ENCODE data around the gene KCNN3.

The KCNN3 gene

DNA sequence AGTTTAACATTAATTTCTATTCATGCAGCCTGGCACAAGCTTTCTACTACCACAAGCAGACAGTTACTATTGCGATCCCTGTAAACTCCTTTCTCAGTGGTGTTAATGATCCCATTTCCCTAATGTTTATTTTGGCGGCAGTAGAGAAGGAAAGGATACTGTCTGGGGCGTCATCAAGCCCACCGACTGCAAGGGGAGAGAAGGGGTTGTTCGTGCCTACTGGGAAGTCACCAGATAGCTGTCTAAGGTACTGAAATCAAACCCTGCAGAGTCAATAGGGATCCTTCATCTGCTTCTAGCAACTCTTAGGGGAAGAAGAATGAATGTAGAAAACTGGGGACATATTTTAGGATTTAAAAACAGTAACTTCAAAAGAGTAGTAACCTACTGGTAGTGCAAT lies 166.9 kb downstream of the KCNN3 start:
- no peak overlapping the region for H3K4me3 ChIP-seq (ENCODE audit: low read depth, low read length)
- H3K4me1 ChIP-seq (ENCODE audit: control insufficient read depth, insufficient read depth, low read length), result no peaks in the 10 kb centered on the region
- no peak overlapping the region for H3K27ac ChIP-seq (ENCODE audit: extremely low read depth, low read depth, low read length)
- ChIA-PET POLR2A (no interaction called here), CTCF (no interaction called here)
- H3K36me3 ChIP-seq (ENCODE audit: control insufficient read depth in 2 of 2, insufficient read depth in 1 of 2, low read length in 2 of 2), result no peaks in the 10 kb centered on the region
- no peaks in the 10 kb centered on the region for H3K9me3 ChIP-seq (ENCODE audit: control insufficient read depth, insufficient read depth, low read depth, low read length)
- TF ChIP-seq GLI2 (tag by site-specific recombination; IDR thresholded peaks at IDR 0.05; ENCODE audit: borderline replicate concordance, low read depth) (no peak), ZNF610 (tag by site-specific recombination; IDR thresholded peaks at IDR 0.05; ENCODE audit: borderline replicate concordance) (no peak), SP7 (tag by site-specific recombination; IDR thresholded peaks at IDR 0.05) (no peak), ZNF529 (tag by site-specific recombination; IDR thresholded peaks at IDR 0.05; ENCODE audit: insufficient replicate concordance) (no peak), ZNF10 (tag by site-specific recombination; IDR thresholded peaks at IDR 0.05) (no peak), PRDM1 (tag by site-specific recombination; IDR thresholded peaks at IDR 0.05) (no peak), MEIS1 (CRISPR knock-in tag; IDR thresholded peaks at IDR 0.05; ENCODE audit: borderline replicate concordance) (no peak), ZNF138 (tag by site-specific recombination; IDR thresholded peaks at IDR 0.05; ENCODE audit: borderline replicate concordance) (no peak), ZBTB8A (tag by site-specific recombination; IDR thresholded peaks at IDR 0.05) (0 out of 2 replicates have a peak, but pooled peaks have one; percentile 35), TCF7L2 (IDR thresholded peaks at IDR 0.05; ENCODE audit: borderline replicate concordance, low read depth, low read length) (no peak), GLIS2 (tag by site-specific recombination; IDR thresholded peaks at IDR 0.05) (no peak)
- TF ChIP-seq, protein P1, sequence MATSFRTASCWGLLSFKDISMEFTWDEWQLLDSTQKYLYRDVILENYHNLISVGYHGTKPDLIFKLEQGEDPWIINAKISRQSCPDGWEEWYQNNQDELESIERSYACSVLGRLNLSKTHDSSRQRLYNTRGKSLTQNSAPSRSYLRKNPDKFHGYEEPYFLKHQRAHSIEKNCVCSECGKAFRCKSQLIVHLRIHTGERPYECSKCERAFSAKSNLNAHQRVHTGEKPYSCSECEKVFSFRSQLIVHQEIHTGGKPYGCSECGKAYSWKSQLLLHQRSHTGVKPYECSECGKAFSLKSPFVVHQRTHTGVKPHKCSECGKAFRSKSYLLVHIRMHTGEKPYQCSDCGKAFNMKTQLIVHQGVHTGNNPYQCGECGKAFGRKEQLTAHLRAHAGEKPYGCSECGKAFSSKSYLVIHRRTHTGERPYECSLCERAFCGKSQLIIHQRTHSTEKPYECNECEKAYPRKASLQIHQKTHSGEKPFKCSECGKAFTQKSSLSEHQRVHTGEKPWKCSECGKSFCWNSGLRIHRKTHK (tag by site-specific recombination; IDR thresholded peaks at IDR 0.05), result no peak
- TF ChIP-seq, protein P2, sequence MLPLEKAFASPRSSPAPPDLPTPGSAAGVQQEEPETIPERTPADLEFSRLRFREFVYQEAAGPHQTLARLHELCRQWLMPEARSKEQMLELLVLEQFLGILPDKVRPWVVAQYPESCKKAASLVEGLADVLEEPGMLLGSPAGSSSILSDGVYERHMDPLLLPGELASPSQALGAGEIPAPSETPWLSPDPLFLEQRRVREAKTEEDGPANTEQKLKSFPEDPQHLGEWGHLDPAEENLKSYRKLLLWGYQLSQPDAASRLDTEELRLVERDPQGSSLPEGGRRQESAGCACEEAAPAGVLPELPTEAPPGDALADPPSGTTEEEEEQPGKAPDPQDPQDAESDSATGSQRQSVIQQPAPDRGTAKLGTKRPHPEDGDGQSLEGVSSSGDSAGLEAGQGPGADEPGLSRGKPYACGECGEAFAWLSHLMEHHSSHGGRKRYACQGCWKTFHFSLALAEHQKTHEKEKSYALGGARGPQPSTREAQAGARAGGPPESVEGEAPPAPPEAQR (tag by site-specific recombination; IDR thresholded peaks at IDR 0.05), result no peak
- TF ChIP-seq, protein P3, sequence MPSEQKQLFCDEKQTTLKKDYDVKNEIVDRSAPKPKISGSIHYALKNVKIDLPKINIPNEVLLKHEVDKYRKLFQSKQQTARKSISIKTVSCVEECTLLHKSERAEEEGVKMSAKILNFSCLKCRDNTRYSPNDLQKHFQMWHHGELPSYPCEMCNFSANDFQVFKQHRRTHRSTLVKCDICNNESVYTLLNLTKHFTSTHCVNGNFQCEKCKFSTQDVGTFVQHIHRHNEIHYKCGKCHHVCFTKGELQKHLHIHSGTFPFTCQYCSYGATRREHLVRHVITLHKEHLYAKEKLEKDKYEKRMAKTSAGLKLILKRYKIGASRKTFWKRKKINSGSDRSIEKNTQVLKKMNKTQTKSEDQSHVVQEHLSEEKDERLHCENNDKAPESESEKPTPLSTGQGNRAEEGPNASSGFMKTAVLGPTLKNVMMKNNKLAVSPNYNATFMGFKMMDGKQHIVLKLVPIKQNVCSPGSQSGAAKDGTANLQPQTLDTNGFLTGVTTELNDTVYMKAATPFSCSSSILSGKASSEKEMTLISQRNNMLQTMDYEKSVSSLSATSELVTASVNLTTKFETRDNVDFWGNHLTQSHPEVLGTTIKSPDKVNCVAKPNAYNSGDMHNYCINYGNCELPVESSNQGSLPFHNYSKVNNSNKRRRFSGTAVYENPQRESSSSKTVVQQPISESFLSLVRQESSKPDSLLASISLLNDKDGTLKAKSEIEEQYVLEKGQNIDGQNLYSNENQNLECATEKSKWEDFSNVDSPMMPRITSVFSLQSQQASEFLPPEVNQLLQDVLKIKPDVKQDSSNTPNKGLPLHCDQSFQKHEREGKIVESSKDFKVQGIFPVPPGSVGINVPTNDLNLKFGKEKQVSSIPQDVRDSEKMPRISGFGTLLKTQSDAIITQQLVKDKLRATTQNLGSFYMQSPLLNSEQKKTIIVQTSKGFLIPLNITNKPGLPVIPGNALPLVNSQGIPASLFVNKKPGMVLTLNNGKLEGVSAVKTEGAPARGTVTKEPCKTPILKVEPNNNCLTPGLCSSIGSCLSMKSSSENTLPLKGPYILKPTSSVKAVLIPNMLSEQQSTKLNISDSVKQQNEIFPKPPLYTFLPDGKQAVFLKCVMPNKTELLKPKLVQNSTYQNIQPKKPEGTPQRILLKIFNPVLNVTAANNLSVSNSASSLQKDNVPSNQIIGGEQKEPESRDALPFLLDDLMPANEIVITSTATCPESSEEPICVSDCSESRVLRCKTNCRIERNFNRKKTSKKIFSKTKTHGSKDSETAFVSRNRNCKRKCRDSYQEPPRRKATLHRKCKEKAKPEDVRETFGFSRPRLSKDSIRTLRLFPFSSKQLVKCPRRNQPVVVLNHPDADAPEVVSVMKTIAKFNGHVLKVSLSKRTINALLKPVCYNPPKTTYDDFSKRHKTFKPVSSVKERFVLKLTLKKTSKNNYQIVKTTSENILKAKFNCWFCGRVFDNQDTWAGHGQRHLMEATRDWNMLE (tag by site-specific recombination; conservative IDR thresholded peaks at IDR 0.05; ENCODE audit: low read depth), result no peak
- TF ChIP-seq, protein P4, sequence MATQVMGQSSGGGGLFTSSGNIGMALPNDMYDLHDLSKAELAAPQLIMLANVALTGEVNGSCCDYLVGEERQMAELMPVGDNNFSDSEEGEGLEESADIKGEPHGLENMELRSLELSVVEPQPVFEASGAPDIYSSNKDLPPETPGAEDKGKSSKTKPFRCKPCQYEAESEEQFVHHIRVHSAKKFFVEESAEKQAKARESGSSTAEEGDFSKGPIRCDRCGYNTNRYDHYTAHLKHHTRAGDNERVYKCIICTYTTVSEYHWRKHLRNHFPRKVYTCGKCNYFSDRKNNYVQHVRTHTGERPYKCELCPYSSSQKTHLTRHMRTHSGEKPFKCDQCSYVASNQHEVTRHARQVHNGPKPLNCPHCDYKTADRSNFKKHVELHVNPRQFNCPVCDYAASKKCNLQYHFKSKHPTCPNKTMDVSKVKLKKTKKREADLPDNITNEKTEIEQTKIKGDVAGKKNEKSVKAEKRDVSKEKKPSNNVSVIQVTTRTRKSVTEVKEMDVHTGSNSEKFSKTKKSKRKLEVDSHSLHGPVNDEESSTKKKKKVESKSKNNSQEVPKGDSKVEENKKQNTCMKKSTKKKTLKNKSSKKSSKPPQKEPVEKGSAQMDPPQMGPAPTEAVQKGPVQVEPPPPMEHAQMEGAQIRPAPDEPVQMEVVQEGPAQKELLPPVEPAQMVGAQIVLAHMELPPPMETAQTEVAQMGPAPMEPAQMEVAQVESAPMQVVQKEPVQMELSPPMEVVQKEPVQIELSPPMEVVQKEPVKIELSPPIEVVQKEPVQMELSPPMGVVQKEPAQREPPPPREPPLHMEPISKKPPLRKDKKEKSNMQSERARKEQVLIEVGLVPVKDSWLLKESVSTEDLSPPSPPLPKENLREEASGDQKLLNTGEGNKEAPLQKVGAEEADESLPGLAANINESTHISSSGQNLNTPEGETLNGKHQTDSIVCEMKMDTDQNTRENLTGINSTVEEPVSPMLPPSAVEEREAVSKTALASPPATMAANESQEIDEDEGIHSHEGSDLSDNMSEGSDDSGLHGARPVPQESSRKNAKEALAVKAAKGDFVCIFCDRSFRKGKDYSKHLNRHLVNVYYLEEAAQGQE (tag by site-specific recombination; IDR thresholded peaks at IDR 0.05), result peak; percentile 95
- TF ChIP-seq, protein P5, sequence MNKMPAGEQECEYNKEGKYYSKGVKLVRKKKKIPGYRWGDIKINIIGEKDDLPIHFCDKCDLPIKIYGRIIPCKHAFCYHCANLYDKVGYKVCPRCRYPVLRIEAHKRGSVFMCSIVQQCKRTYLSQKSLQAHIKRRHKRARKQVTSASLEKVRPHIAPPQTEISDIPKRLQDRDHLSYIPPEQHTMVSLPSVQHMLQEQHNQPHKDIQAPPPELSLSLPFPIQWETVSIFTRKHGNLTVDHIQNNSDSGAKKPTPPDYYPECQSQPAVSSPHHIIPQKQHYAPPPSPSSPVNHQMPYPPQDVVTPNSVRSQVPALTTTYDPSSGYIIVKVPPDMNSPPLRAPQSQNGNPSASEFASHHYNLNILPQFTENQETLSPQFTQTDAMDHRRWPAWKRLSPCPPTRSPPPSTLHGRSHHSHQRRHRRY (tag by site-specific recombination; IDR thresholded peaks at IDR 0.05), result no peak
- TF ChIP-seq, protein P6, sequence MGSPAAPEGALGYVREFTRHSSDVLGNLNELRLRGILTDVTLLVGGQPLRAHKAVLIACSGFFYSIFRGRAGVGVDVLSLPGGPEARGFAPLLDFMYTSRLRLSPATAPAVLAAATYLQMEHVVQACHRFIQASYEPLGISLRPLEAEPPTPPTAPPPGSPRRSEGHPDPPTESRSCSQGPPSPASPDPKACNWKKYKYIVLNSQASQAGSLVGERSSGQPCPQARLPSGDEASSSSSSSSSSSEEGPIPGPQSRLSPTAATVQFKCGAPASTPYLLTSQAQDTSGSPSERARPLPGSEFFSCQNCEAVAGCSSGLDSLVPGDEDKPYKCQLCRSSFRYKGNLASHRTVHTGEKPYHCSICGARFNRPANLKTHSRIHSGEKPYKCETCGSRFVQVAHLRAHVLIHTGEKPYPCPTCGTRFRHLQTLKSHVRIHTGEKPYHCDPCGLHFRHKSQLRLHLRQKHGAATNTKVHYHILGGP (tag by site-specific recombination; IDR thresholded peaks at IDR 0.05), result no peak
